ENCODE data around the gene PHF2. TPM values are rescaled to one million over a fixed set of nuclear protein-coding genes. Genes with fewer than 3 reads are reported as not detected.
A peak's percentile ranks its signal among the peaks of the same experiment; 100 is the strongest.

The PHF2 gene
- total and polyA plus RNA-seq, 2 of the 8 experiments (the other 6 are each of a cell fraction or from before 2014, with no cell fraction given), result 3.4 to 9.4 TPM

- Histone ChIP-seq H3K9ac (replicated peaks in 1 of 4; ENCODE audit: extremely low read depth in 1 of 4, low read depth in 3 of 4, low read length in 3 of 4) (no peak overlapping the region), H3K79me2 (ENCODE audit: control insufficient read depth in 1 of 2, insufficient read depth in 2 of 2, low read length in 2 of 2) (no peaks in the 10 kb centered on the region), H4K8ac (ENCODE audit: extremely low read depth, insufficient read depth, low read length) (no peak overlapping the region; the same call in 1 of the 2 replicates), H3K23me2 (ENCODE audit: low read depth, low read length) (peaks cover 2% of the 10 kb centered on the region; the same call in 1 of the 2 replicates), H2AK5ac (ENCODE audit: low read depth, low read length) (no peak overlapping the region), H3K27me3 (replicated peaks in 1 of 4; ENCODE audit: control insufficient read depth in 3 of 4, extremely low read depth in 1 of 4, insufficient read depth in 3 of 4, low read length in 3 of 4) (no peaks in the 10 kb centered on the region; a peak in 1 of 7 replicates), H3K23ac (ENCODE audit: insufficient read length) (no peak overlapping the region), H2BK15ac (ENCODE audit: low read length) (no peak overlapping the region), H2BK5ac (ENCODE audit: low read depth, low read length) (no peak overlapping the region), H3K4me1 (replicated peaks in 1 of 4; ENCODE audit: control insufficient read depth in 3 of 4, insufficient read depth in 4 of 4, low read length in 3 of 4) (no peaks in the 10 kb centered on the region), H3K18ac (ENCODE audit: extremely low read depth, low read length) (no peak overlapping the region), H4K20me1 (replicated peaks in 1 of 2; ENCODE audit: control insufficient read depth in 1 of 2, insufficient read depth in 2 of 2, low read length in 2 of 2) (peaks cover 0 to 6% of the 10 kb centered on the region in 2 experiments), H2AFZ (ENCODE audit: low read length) (no peak overlapping the region), H4K5ac (ENCODE audit: insufficient read length, low read depth, low read length) (no peak overlapping the region), H2BK20ac (ENCODE audit: low read length) (no peak overlapping the region), H3K36me3 (ENCODE audit: control insufficient read depth in 2 of 4, insufficient read depth in 4 of 4, low read length in 3 of 4) (no peaks in the 10 kb centered on the region; a peak in 2 of 8 replicates), H3K4me3 (ENCODE audit: extremely low read depth in 1 of 4, insufficient read depth in 2 of 4, low read depth in 3 of 4, low read length in 4 of 4) (no peak overlapping the region), H3K14ac (ENCODE audit: insufficient read length) (no peak overlapping the region), H3K79me1 (ENCODE audit: low read depth, low read length) (no peaks in the 10 kb centered on the region), H4K91ac (replicated peaks; ENCODE audit: insufficient read length, low read length) (no peak overlapping the region), H3K4me2 (ENCODE audit: insufficient read depth in 1 of 2, low read depth in 2 of 2, low read length in 2 of 2) (no peak overlapping the region), H3K56ac (replicated peaks; ENCODE audit: insufficient read length, low read depth, low read length) (no peak overlapping the region), H3K27ac (ENCODE audit: low read depth, low read length) (no peak overlapping the region), H3K4ac (replicated peaks; ENCODE audit: insufficient read length, low read depth, low read length) (no peak overlapping the region), H3K9me3 (ENCODE audit: insufficient read depth in 2 of 2, low read depth in 1 of 2, low read length in 1 of 2) (no peaks in the 10 kb centered on the region), H2BK120ac (replicated peaks; ENCODE audit: low read depth, low read length) (no peak overlapping the region), H2BK12ac (ENCODE audit: low read depth, low read length) (no peak overlapping the region)
- WGBS, 2 experiments (ENCODE audit: extremely low coverage in 1 of 2, insufficient coverage in 1 of 2, insufficient read length in 1 of 2, insufficient replicate concordance in 2 of 2, low coverage in 1 of 2, low lambda C conversion rate in 2 of 2, missing lambda C conversion rate in 1 of 2), result 92% methylated on average over 21 of the region's 23 CpGs; no CpG with 5 or more reads in 1 of the 2 experiments
- ChIA-PET CTCF (ENCODE audit: partially characterized antibody) (interaction anchor here (0.8 to 1.4 kb wide), 6 partner anchors 35 to 301 kb away, joined by 3 to 7 read pairs (median 4); no protein-coding TSS in a partner anchor), POLR2A (ENCODE audit: partially characterized antibody) (interaction anchor here (2.1 kb wide), 1 partner anchor 9 kb away, joined by 6 read pairs; no protein-coding TSS in a partner anchor)
- no peak for TF ChIP-seq TEAD4 (IDR thresholded peaks at IDR 0.05; ENCODE audit: low read depth, low read length)
- TF ChIP-seq SP4 (IDR thresholded peaks at IDR 0.05; ENCODE audit: low read length), result no peak
- no peak for TF ChIP-seq CBX5 (IDR thresholded peaks at IDR 0.05; ENCODE audit: low read depth, low read length)
- no peak for TF ChIP-seq JUND (IDR thresholded peaks at IDR 0.05; ENCODE audit: low read length)
- TF ChIP-seq EP300 (IDR thresholded peaks at IDR 0.05; ENCODE audit: borderline replicate concordance in 1 of 2, low read depth in 2 of 2, low read length in 2 of 2), result no peak
- TF ChIP-seq SRF (IDR thresholded peaks at IDR 0.05; ENCODE audit: low read depth, low read length), result no peak
- TF ChIP-seq NRF1 (IDR thresholded peaks at IDR 0.05; ENCODE audit: low read depth, low read length), result no peak
- no peak for TF ChIP-seq GABPA (IDR thresholded peaks at IDR 0.05; ENCODE audit: borderline replicate concordance, insufficient read depth, low read length)
- TF ChIP-seq CHD1 (IDR thresholded peaks at IDR 0.05; ENCODE audit: low read depth, low read length), result no peak
- no peak for TF ChIP-seq KDM5A (IDR thresholded peaks at IDR 0.05; ENCODE audit: low read length)
- FAIRE-seq (no peak), DNase-seq (ENCODE audit: low read depth in 1 of 2, low spot score in 2 of 2) (peak in 1 of 2 experiments; percentile 41)
Measured at GRCh38 chr9:93676310-93677047, 100.1 kb downstream of the PHF2 start.

Measured in H1 (cell line).